ENCODE data around the gene HSD17B14.

The HSD17B14 gene

GRCh38 chr19:48822514-48822913 lies 13.8 kb downstream of the HSD17B14 start:
- no peak for DNase-seq

GRCh38 chr19:48821633-48822032 lies 14.7 kb downstream of the HSD17B14 start:
- DNase-seq = no peak

GRCh38 chr19:48819366-48819816 lies 16.9 kb downstream of the HSD17B14 start:
- DNase-seq = peak; percentile 73

- DNase-seq = no peak
These were observed 18.0 kb downstream of the HSD17B14 start for GRCh38 chr19:48818234-48818820.

GRCh38 chr19:48817585-48818124 lies 18.6 kb downstream of the HSD17B14 start:
- DNase-seq = no peak

- no peak for DNase-seq
These were observed 20.3 kb downstream of the HSD17B14 start for GRCh38 chr19:48815870-48816501.

- DNase-seq = no peak
These were observed 21.4 kb downstream of the HSD17B14 start for GRCh38 chr19:48814895-48815294.

GRCh38 chr19:48813123-48813913 lies 23.0 kb downstream of the HSD17B14 start:
- no peak for DNase-seq

GRCh38 chr19:48812094-48812929 lies 24.0 kb downstream of the HSD17B14 start:
- DNase-seq = peak; percentile 83

- no peak for DNase-seq
These were observed 26.1 kb downstream of the HSD17B14 start for GRCh38 chr19:48810151-48810550.

GRCh38 chr19:48807590-48808308 lies 28.5 kb downstream of the HSD17B14 start:
- DNase-seq = no peak

GRCh38 chr19:48806818-48807589 lies 29.3 kb downstream of the HSD17B14 start:
- no peak for DNase-seq

- DNase-seq = no peak
These were observed 29.8 kb downstream of the HSD17B14 start for GRCh38 chr19:48806518-48806817.

- no peak for DNase-seq
These were observed 30.8 kb downstream of the HSD17B14 start for GRCh38 chr19:48805452-48805851.

- no peak for DNase-seq
These were observed 31.8 kb downstream of the HSD17B14 start for GRCh38 chr19:48804496-48804895.

- DNase-seq = no peak
These were observed 33.7 kb downstream of the HSD17B14 start for GRCh38 chr19:48802623-48803022.

GRCh38 chr19:48799358-48800300 lies 36.7 kb downstream of the HSD17B14 start:
- no peak for DNase-seq

- no peak for DNase-seq
These were observed 37.4 kb downstream of the HSD17B14 start for GRCh38 chr19:48798937-48799336.

- DNase-seq = no peak
These were observed 39.2 kb downstream of the HSD17B14 start for GRCh38 chr19:48797103-48797502.

Data from left hindlimb (tissue), 1 donor.